ENCODE results near the gene LCT. TPM values are rescaled to one million over a fixed set of nuclear protein-coding genes. Genes with fewer than 3 reads are reported as not detected.

LCT gene
- total RNA-seq, 1 experiment from 2014 or later: not detected

DNA sequence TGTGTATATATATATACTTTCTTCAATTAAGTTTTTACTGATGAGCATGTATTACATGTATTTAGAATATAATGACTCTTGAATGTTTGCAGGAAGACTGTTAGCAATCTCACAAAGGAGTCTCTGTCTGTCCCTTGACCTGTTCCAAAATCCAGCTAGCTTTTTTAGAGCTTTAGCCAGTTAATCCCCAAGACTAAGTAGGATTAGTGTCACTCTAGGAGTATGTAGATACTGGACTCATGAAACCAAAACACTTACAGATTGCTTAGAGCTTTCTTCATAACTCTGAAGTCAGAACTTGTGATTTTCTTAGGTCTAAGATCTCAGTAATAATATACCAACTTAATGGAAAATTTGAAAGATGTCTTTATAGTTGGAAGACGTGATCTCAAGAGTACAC is 93.1 kb downstream of the LCT start:
- no peak for DNase-seq (ENCODE audit: low spot score)

GRCh38 chr2:135742325-135742757 is 94.6 kb downstream of the LCT start:
- DNase-seq (ENCODE audit: low spot score): peak; percentile 63

- peak; percentile 99 for DNase-seq (ENCODE audit: low spot score)
Measured at GRCh38 chr2:135741395-135742324, 95.3 kb downstream of the LCT start, which contains the start of gene UBXN4. Gene UBXN4, plus strand, starts transcription at chr2:135741855. Its CDS starts 75 bp downstream, at chr2:135741930.

GRCh38 chr2:135741043-135741394 is 96.0 kb downstream of the LCT start:
- no peak for DNase-seq (ENCODE audit: low spot score)

- no peak for DNase-seq (ENCODE audit: low spot score)
Measured at GRCh38 chr2:135740206-135740605, 96.8 kb downstream of the LCT start.

Small RNA genes lying within 50 kb of the gene (small RNA-seq; reads per million reads assigned to genes)
- gene RF00019: not detected

Other genes with a start within 250 kb of the LCT start
- 27.8 and 28.3 TPM in 2 replicates for gene UBXN4, start 95.3 kb downstream of the LCT start, total RNA-seq (2014; rRNA removed; shearing (Covaris generic))
- gene MCM6, start 39.3 kb upstream of the LCT start, total RNA-seq (2014; rRNA removed; shearing (Covaris generic)): 22.3 and 23.4 TPM in 2 replicates
- 20.5 and 29.6 TPM in 2 replicates for gene DARS1, start 148.4 kb upstream of the LCT start, total RNA-seq (2014; rRNA removed; shearing (Covaris generic))